DOHH2 (cell line): ENCODE data around the gene SRP68.

Experiments
- EZH2phosphoT487 ChIP-seq: fragments of 200-600 bp; sonication (generic); IDR thresholded peaks from 2 replicates; pipeline ENCODE4 v1.6.1; 2017; ENCODE audit warnings: borderline replicate concordance, mild to moderate bottlenecking, antibody characterized with exemption, low read length, moderate library complexity, mixed read lengths
- TF ChIP-seq, protein P1 (sequence below): fragments of 200-600 bp; sonication (generic); IDR thresholded peaks from one replicate; pipeline ENCODE4 v1.5.1; 2014; ENCODE audit warnings: antibody characterized with exemption, mild to moderate bottlenecking, low read depth, low read length; ENCODE audit not compliant: poor library complexity, severe bottlenecking

DNA sequence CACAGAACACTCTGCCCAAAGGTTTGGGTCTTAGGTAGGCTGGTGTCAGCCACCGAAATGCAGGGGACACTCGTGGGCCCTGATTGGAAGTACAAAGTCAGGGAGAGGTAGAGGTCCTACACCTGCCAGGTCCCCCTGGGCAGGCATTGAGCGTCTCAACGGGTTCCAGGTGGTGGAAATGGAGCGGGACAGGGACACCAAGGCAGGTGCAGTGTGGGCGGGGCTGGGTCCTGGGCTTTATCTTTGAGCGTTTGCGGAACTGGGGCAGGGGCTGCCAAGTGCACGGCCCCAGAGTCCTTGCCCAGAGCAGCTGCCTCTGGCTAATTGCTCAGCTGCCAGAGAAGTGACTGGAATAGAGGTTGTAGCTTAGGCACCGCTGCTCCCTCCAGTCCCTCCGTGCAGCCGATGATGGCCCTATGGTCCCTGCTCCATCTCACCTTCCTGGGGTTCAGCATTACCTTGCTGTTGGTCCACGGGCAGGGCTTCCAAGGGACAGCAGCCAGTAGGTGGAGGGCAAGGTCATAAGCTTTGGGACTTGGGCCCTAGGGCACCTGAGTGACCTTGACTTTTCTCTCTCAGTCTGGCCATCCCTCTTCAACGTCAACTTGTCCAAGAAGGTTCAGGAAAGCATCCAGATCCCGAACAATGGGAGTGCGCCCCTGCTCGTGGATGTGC is 6.7 kb upstream of the SRP68 start, which contains the start of gene ZACN:
- TF ChIP-seq, protein P1, sequence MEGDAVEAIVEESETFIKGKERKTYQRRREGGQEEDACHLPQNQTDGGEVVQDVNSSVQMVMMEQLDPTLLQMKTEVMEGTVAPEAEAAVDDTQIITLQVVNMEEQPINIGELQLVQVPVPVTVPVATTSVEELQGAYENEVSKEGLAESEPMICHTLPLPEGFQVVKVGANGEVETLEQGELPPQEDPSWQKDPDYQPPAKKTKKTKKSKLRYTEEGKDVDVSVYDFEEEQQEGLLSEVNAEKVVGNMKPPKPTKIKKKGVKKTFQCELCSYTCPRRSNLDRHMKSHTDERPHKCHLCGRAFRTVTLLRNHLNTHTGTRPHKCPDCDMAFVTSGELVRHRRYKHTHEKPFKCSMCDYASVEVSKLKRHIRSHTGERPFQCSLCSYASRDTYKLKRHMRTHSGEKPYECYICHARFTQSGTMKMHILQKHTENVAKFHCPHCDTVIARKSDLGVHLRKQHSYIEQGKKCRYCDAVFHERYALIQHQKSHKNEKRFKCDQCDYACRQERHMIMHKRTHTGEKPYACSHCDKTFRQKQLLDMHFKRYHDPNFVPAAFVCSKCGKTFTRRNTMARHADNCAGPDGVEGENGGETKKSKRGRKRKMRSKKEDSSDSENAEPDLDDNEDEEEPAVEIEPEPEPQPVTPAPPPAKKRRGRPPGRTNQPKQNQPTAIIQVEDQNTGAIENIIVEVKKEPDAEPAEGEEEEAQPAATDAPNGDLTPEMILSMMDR = no peak
- TF ChIP-seq EZH2phosphoT487 = no peak
